HG03103 (cell line): ENCODE measurements around the gene HERC5.
"Not testable (repeated sequence)": the region's sequence is repeated elsewhere in the genome, so short reads cannot be mapped to it uniquely, and the experiment has no call there.

Source experiments
- ATAC-seq: cut with Tn5 transposase; IDR thresholded peaks from one replicate; pipeline ENCODE4 v1.9.1; 2021; ENCODE audit warnings: low read depth; ENCODE audit not compliant: unreplicated experiment

Gene HERC5

DNA sequence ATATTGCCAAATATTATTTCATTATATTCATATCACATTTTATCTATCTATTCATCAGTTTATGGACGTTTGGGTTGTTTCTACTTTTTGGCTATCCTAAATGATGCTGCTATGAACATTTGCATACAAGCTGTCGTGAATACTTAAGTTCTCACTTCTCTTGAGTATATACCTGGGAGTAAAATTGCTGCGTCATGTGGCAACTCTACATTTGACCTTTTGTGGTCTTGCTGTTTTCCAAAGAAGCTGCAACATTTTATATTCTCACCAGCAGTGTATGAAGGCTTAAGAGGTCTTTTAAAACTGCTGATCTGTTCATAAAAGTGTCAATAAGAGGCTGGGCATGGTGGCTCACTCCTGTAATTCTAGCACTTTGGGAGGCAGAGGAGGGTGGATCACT, 60.9 kb downstream of the HERC5 start:
- ATAC-seq, result no peak

DNA sequence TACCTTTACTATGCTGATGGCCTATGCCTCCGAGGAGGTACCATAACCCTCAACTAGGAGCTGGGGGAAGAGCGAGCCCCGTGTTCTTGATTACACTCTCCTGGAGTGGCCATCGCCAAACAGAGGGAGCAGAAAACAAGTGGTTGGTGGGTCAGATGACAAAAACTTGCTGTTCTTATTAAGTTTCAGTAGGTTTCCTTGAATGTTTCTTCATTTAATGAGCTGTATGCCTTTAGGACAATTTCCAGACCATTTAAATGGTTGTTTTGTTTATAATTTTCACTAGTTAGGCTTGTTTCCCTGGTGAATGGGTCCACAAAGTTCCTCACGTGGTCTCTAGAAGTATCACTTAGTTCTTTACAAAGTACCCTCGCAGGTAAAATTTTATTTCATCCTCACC, 62.0 kb downstream of the HERC5 start:
- ATAC-seq, result no peak

DNA sequence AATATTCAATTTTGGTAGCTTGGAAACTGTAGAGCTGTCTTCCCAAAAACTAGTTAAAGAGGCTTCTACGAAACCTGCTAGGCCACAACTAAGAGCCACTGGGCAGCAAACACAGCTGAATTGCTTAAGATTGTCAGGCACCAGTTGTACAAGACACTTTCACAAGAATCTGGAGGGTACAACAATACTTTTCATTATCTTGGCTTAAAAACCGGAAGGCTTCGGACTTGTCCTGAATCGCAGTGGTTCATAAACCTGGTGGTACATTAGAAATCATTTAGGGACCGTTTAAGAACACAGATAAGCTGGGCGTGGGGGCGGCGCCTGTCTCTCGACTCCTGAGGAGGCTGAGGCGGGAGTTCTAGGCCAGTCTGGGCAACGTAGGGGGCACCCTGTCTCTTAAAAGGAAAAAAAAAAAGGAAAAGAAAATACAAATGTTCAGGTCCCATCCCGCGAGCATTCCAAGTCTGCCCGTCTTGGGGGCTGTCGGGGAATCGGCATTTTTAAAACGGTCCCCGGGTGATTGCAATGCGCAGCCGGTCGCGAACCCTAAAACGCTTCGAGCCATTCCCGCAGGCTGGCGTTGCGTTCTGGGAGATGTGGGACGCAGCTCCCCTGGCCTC, 65.9 kb downstream of the HERC5 start:
- ATAC-seq, result no peak

DNA sequence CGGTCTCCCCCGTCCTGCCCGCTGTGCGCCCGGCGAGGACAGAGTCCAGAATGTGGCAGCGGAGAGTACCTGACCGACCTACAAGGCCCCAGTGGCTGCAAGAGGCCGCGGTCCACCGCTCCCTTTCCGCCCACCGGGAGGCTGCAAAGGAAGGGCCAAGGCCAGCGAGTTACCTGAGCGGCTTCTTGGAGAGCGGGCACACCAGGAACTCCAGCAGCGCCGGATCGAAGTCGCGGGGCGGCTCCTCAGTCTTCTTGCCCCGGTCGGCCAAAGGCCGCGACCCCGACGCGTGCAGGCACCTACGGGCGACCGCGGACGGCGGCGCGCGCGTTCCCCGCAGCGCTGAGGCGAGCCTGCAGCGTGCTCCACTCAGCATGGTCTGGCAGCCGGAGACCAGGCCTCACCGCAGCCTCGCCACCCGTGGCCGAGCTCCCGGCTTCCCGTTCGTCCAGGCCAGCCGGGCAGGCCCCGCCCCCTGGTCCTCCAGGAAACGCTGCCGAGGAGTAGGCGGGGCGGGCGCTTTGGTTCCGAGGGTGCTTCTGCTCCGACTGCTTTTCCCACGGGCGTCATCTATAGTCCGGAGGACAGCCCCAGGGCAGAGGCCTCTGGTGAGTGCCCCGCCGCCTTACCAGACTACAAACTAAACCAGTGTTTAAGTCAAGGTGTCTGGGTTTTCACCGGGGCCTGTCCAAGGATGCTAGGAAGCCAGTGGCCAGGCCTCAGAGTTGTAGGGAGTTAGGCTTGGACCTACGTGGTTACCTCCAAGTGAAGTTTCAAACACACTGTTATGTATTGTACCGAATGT, 66.6 kb downstream of the HERC5 start, which contains the start of gene PYURF:
Gene PYURF (minus strand): TSS at position 452 of the 805 bp plus-strand sequence. CDS start 76 bp downstream, at position 376.
- ATAC-seq, result peak; percentile 79

DNA sequence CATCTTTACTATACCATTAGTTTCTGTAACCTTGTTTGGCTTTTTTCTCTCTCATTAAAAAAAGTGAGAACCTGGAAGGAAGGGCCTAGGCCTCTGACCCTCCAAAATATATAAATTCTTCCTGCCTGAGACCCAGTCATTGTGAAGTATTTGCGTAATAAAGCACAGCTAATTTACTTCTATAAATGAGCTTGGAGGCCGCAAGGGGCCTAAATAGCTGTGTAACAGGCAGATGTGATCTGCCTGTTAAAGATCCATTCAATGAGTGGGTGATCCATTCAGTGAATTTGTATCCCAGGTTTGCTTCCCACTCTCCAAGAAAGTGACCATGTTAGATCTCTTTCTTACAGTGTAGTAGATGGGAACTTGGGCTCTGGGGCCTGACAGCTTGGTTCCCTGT, 67.3 kb downstream of the HERC5 start:
- no peak for ATAC-seq

DNA sequence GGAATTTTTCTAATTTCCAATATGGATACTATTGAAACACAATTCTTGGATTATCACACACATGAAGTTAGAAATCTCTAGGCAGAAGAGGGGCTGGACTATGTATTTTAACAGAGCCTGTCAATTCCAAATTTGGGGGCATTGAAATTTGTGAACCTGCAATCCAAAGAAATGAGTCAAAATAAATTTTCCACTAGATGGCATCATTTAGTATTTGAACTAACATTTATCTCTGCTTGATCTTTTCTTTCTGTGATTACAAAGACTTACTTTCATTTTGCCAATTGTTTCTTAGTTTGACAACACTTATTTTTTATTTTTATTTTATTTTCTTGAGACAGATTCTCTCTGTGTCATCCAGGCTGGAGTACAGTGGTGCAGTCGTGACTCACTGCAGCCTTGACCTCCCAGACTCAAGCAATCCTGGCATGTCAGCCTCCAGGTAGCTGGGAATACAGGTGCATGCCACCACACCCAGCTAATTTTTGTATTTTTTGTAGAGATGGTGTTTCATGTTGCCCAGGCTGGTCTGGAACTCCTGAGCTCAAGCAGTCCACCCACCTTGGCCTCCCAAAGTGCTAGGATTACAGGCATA, 69.4 kb downstream of the HERC5 start:
- no peak for ATAC-seq

DNA sequence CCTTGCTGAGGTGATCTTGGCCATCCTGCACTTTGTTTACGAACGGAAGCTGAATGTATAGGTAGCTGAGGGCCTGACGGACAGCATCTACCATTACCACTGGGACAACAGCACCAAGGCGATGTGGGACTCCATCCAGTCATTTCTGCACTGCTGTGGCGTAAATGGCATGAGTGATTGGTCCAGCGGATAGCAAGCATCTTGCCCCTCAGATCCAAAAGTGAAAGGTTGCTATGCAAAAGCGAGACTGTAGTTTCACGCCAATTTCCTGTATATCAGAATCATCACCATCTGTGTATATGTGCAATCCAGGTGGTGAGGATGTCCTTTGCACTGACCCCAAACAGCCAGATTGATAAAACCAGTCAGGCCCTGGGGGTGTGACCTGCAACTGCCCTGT, 70.9 kb downstream of the HERC5 start:
- ATAC-seq, result no peak

DNA sequence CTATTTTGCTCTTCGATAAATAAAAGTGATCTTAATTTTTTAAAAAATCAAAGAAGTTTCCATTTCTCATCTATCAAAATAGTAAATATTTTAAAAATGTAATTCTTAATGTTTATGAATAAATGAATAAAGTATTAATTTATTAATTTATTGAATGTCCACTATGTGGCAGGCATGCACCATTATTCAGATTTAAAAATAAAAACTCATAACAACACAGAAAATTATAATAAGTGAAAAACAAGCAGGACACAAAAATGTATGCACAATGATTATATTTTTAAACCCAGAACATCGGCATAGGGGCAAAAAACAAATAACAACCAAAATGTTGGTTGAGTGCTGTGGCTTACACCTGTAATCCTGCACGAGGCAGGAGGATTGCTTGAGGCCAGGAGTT, 71.9 kb downstream of the HERC5 start:
- ATAC-seq, result no peak

DNA sequence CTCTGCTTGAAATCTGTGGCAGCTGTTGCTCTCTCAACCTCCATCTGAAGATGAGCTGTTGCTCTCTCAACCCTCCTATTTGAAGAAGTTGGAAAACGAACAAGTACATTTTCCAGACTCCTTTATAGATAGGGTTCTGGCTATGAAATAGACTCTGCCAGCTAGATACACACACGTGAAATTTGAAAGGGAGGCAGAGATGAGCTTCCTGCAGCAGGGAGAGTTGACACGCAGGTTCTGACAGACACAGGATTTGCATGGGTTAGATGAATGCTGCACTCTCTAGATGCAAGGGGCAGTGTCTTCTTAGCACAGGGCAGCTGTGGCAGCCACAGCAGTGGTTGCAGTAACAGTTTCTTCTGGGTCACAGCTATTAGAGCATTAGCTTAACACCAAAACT, 74.6 kb downstream of the HERC5 start:
- no peak for ATAC-seq

DNA sequence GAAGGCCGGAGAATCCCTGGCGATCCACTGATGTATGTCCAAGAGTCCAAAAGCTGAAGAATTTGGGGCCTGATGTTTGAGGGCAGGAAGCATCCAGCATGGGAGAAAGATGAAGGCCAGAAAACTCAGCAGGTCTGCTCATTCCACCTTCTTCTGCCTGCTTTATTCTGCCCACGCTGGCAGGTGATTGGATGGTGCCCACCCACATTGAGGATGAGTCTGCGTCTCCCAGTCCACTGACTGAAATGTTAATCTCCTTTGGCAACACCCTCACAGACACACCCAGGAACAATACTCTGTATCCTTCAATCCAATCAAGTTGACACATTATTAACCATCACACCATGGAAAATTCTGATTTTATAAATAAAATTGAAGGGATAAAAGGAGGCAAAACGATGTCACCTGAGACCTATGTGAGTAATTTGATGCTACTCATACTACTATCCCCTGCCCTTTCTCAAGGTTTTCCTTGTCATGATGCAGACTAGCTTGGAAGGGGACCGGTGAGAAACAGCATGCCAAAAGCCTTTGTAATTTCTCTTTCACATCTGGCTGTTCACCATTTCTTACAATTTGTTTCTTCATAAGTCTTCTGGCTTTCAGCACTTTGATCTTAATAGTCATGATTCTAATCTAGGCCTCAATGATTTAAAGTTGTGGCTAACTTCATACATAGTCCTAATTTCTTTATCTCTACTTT, 76.3 kb downstream of the HERC5 start:
- no peak for ATAC-seq

DNA sequence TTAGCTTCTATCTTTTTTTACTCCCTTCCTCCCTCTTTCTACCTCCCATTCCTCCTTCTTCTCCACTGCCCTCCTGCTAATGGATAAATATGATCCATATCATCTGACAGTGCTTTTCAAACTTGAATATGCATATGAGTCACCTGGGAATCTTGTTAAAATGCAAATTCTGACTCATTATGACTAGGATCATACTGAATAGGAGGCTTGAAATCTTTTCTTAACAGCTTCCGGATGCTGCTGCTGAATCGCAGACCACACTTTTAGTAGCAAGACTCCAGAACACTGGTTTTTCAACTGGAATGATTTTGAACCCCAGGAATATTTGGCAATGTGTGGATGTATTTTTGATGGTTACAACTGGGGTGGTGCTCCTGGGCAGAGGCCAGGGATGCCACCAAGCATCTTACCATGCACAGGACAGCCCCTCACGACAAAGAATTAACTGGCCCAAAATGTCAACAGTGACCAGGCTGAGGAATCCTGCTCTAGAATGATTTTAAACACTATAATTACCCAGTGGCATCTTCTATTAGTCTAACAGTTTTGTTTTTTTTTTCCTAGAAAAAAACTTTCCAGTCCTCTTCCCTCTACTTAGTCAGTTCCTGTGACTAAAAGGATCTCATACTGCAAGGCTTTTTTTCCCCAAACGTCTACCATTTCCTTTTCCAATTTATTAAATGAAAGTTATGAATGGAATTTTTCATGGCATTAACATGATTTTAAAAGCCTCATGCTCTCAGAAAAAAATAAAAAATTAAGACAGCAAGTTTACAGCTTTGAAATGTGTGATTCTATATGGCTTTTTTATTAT, 77.2 kb downstream of the HERC5 start:
- no peak for ATAC-seq

DNA sequence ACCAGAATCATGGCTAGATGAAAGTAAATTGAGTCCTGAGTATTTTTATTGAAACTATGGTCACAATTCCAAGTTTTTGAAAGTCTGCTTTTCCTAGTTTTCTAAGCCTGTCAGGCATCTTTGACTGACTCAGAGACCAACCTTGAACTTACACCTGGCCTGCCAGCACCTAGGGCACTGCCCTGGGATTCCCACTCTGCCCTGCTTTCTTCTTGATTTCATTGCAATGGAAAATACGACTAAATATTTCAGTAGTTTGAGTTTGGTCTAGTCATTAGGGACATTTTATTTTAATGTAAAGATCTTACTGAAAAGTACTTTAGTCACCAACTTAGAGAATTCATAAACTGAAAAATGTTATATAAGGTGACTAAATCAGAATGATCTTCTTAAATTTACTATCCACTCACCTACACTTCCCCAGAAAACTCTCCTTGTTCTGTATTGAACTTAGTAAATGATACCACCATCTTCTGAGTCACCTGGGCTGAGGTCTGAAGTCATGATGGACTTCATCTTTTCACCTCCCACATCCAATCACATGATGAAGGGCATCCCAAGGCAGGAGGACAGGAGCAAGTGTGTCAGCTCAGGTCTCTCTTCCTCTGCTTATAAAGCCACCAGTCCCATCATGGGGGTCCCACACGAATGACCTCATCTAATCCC, 78.3 kb downstream of the HERC5 start:
- ATAC-seq, result no peak

DNA sequence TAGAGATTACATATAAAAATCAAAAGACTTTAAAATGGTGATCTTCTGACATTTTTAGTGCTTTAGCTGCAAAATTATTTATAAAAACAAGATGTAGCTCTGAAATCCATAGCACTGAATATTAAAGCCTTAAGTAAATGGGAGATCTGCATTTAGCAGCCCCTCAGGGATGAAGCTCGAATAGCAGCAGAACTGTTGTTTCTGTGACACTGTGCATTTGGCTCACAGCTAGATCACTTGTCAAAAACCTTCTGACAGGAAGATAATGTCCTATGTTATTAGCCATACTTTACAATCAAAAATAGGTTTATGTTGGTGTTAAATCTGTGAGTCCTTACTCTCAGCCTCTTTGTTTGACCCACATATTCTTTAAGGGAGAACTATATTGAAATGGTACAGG, 80.8 kb downstream of the HERC5 start:
- no peak for ATAC-seq

DNA sequence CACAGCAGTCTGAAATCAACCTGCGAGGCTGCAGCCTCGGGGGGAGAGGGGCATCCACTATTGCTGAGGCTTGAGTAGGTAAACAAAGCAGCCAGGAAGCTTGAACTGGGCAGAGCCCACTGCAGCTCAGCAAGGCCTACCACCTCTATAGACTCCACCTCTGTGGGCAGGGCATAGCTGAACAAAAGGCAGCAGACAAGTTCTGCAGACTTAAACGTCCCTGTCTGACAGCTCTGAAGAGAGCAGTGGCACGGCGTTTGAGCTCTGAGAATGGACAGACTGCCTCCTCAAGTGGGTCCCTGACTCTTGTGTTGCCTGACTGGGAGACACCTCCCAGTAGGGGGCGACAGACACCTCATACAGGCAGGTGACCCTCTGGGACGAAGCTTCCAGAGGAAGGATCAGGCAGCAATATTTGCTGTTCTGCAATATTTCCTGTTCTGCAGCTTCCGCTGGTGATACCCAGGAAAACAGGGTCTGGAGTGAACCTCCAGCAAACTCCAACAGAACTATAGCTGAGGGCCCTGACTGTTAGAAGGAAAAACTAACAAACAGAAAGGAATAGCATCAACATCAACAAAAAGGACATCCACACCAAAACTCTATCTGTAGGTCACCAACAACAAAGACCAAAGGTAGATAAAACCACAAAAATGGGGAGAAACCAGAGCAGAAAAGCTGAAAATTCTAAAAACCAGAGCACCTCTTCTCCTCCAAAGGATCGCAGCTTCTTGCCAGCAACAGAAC, 82.6 kb downstream of the HERC5 start:
- ATAC-seq, result not testable (repeated sequence)

DNA sequence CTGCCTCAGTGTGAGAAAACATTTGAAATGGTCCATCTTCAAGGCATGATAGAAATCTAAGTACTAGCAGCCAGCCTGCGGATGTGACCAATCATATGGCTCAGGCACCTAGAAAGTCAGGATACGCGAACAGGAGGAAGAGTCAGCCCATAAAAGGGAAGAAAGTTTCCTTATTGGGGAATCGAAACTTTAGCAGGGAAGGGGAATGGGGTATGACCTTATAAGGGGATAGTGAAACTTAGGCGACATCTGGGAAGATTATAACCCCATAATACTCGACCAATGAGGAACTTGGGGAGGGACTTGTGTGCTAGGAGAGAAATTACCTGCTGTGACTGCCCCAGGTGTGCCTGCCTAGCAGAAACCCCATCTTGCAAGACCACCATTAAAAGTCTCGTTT, 92.9 kb downstream of the HERC5 start:
- ATAC-seq, result no peak
